Measurements from ENCODE around the gene TMEM59L.
A peak's percentile ranks its signal among the peaks of the same experiment; 100 is the strongest.

The TMEM59L gene

DNA sequence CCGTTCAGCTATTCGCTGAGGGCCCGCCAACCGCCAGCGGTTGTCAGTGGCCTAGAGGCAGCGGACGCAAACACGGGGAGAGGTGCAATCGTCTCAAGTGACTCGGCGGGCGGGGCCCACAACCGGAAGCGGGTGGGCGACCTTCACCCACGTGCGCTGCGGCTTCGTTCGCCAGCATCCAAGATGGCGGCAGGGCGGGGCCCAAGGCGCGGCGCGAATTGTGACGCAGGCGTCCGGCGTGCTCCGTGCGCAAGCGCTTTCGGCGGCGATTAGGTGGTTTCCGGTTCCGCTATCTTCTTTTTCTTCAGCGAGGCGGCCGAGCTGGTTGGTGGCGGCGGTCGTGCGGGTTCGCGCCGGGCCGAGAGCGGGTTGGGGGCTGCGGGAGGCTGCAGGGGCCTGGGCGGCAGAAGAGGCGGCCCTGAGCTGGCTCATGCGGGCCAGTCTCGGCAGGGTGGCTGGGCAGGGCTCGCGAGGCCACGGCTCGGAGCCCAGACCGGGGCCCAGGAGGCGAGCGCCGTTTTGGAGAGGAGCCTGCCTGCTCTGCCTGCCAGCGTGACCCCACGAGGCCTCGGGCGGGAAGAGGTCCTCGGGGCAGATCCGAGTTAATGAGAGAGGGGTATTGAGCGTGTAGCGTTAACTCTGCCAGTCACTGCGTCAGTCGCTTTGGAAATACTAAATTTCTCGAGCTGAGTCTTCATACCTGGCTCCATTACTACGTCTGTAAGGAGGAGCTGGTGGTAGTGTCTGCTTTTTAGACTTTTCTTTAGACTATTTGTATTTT is 40.9 kb upstream of the TMEM59L start, which contains the start of gene UBA52:
Gene UBA52 (plus strand): TSS at position 294 of the 781 bp plus-strand sequence. CDS start 1,444 bp downstream, outside the sequence.
- peaks cover 37% of the 10 kb centered on the region for H3K79me2 ChIP-seq (ENCODE audit: control insufficient read depth, low read length)
- peaks cover 19% of the 10 kb centered on the region for H4K20me1 ChIP-seq (ENCODE audit: control insufficient read depth, insufficient read depth, low read depth, low read length)
- peaks cover 20% of the 10 kb centered on the region for H3K4me1 ChIP-seq (ENCODE audit: control insufficient read depth, low read length)
- H3K4me3 ChIP-seq (ENCODE audit: low read length) = peak within 1 kb of the TSS; percentile 92
- H3K9me2 ChIP-seq (replicated peaks; ENCODE audit: control insufficient read depth, low read length) = no peaks in the 10 kb centered on the region
- H3K36me3 ChIP-seq (ENCODE audit: control insufficient read depth, low read length) = peaks cover 75% of the 10 kb centered on the region
- no peaks in the 10 kb centered on the region for H3K27me3 ChIP-seq (ENCODE audit: control insufficient read depth, low read length)
- H3K27ac ChIP-seq (ENCODE audit: low read depth, low read length) = peak within 1 kb of the TSS; percentile 67
- H3F3A ChIP-seq (ENCODE audit: control insufficient read depth, insufficient read depth) = peaks cover 25% of the 10 kb centered on the region
- TF ChIP-seq EZH2phosphoT487 (IDR thresholded peaks at IDR 0.05; ENCODE audit: borderline replicate concordance, low read length) = no peak
- TF ChIP-seq, protein P1, sequence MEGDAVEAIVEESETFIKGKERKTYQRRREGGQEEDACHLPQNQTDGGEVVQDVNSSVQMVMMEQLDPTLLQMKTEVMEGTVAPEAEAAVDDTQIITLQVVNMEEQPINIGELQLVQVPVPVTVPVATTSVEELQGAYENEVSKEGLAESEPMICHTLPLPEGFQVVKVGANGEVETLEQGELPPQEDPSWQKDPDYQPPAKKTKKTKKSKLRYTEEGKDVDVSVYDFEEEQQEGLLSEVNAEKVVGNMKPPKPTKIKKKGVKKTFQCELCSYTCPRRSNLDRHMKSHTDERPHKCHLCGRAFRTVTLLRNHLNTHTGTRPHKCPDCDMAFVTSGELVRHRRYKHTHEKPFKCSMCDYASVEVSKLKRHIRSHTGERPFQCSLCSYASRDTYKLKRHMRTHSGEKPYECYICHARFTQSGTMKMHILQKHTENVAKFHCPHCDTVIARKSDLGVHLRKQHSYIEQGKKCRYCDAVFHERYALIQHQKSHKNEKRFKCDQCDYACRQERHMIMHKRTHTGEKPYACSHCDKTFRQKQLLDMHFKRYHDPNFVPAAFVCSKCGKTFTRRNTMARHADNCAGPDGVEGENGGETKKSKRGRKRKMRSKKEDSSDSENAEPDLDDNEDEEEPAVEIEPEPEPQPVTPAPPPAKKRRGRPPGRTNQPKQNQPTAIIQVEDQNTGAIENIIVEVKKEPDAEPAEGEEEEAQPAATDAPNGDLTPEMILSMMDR (IDR thresholded peaks at IDR 0.05; ENCODE audit: low read depth, low read length, poor library complexity, severe bottlenecking) = no peak
- peak within 1 kb of the TSS; percentile 70 for H3K4me2 ChIP-seq (ENCODE audit: low read length)
- H3K9me3 ChIP-seq (ENCODE audit: control insufficient read depth, insufficient read depth, low read length) = no peaks in the 10 kb centered on the region

GRCh38 chr19:18574691-18575291 is 37.9 kb upstream of the TMEM59L start:
- Histone ChIP-seq H3K79me2 (ENCODE audit: control insufficient read depth, low read length) (peaks cover 37% of the 10 kb centered on the region), H3K4me2 (ENCODE audit: low read length) (no peak overlapping the region), H3F3A (ENCODE audit: control insufficient read depth, insufficient read depth) (peaks cover 47% of the 10 kb centered on the region), H3K36me3 (ENCODE audit: control insufficient read depth, low read length) (peaks cover 59% of the 10 kb centered on the region), H3K27me3 (ENCODE audit: control insufficient read depth, low read length) (no peaks in the 10 kb centered on the region), H3K27ac (ENCODE audit: low read depth, low read length) (no peak overlapping the region), H3K9me3 (ENCODE audit: control insufficient read depth, insufficient read depth, low read length) (no peaks in the 10 kb centered on the region), H3K4me3 (ENCODE audit: low read length) (no peak overlapping the region), H3K9me2 (replicated peaks; ENCODE audit: control insufficient read depth, low read length) (no peaks in the 10 kb centered on the region), H3K4me1 (ENCODE audit: control insufficient read depth, low read length) (peaks cover 20% of the 10 kb centered on the region), H4K20me1 (ENCODE audit: control insufficient read depth, insufficient read depth, low read depth, low read length) (peaks cover 19% of the 10 kb centered on the region)
- no peak for TF ChIP-seq EZH2phosphoT487 (IDR thresholded peaks at IDR 0.05; ENCODE audit: borderline replicate concordance, low read length)
- TF ChIP-seq, protein P1 (IDR thresholded peaks at IDR 0.05; ENCODE audit: low read depth, low read length, poor library complexity, severe bottlenecking) = no peak

- H3K79me2 ChIP-seq (ENCODE audit: control insufficient read depth, low read length) = peaks cover 37% of the 10 kb centered on the region
- no peaks in the 10 kb centered on the region for H3K9me3 ChIP-seq (ENCODE audit: control insufficient read depth, insufficient read depth, low read length)
- no peaks in the 10 kb centered on the region for H3K27me3 ChIP-seq (ENCODE audit: control insufficient read depth, low read length)
- peaks cover 59% of the 10 kb centered on the region for H3K36me3 ChIP-seq (ENCODE audit: control insufficient read depth, low read length)
- peaks cover 42% of the 10 kb centered on the region for H3F3A ChIP-seq (ENCODE audit: control insufficient read depth, insufficient read depth)
- H3K4me2 ChIP-seq (ENCODE audit: low read length) = no peak overlapping the region
- TF ChIP-seq EZH2phosphoT487 (IDR thresholded peaks at IDR 0.05; ENCODE audit: borderline replicate concordance, low read length) = no peak
- TF ChIP-seq, protein P1 (IDR thresholded peaks at IDR 0.05; ENCODE audit: low read depth, low read length, poor library complexity, severe bottlenecking) = no peak
- no peak overlapping the region for H3K27ac ChIP-seq (ENCODE audit: low read depth, low read length)
- H3K4me3 ChIP-seq (ENCODE audit: low read length) = no peak overlapping the region
- peaks cover 13% of the 10 kb centered on the region for H3K4me1 ChIP-seq (ENCODE audit: control insufficient read depth, low read length)
- no peaks in the 10 kb centered on the region for H3K9me2 ChIP-seq (replicated peaks; ENCODE audit: control insufficient read depth, low read length)
- H4K20me1 ChIP-seq (ENCODE audit: control insufficient read depth, insufficient read depth, low read depth, low read length) = peaks cover 19% of the 10 kb centered on the region
These were observed 36.3 kb upstream of the TMEM59L start for GRCh38 chr19:18576383-18576782.
